Dedifferentiated amniotic fluid mesenchymal stem cell (primary cell): Measurements from ENCODE around the gene PPM1H.
A peak's percentile ranks its signal among the peaks of the same experiment; 100 is the strongest.
"Not testable (repeated sequence)": the region's sequence is repeated elsewhere in the genome, so short reads cannot be mapped to it uniquely, and the experiment has no call there.

Source experiments
- DNase-seq: peaks from one replicate; pipeline ENCODE4 v3.0.0-alpha.2; 2016; ENCODE audit errors: extremely low spot score

Gene PPM1H

GRCh38 chr12:62934799-62935674 lies at the start of gene PPM1H:
PPM1H (minus strand) TSS chr12:62935150; CDS start chr12:62934736, 414 bp downstream.
- DNase-seq, result peak; percentile 21

- DNase-seq, result no peak
Measured at GRCh38 chr12:62983594-62983993, 48.6 kb upstream of the PPM1H start.

- DNase-seq, result no peak
Measured at GRCh38 chr12:62978768-62979167, 43.8 kb upstream of the PPM1H start.

DNA sequence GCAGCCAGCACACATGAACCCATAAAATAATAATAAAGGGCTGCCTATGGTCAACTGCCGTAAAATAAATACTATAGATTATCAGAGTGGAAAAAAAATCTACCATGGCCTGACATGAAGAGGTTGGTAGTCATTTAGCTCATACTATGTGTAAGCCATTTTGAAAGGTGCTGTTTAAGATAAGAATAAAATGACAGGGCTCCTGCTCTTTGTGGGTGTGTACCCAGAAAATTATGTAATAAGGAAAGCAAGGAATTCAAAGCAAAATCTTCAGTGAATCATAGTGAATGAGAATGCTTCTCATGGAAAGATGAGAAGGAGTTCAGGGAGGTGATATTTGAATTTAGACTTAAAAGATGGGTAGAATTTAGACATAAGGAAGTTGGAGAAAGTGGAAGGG lies 42.9 kb upstream of the PPM1H start:
- DNase-seq, result no peak

DNA sequence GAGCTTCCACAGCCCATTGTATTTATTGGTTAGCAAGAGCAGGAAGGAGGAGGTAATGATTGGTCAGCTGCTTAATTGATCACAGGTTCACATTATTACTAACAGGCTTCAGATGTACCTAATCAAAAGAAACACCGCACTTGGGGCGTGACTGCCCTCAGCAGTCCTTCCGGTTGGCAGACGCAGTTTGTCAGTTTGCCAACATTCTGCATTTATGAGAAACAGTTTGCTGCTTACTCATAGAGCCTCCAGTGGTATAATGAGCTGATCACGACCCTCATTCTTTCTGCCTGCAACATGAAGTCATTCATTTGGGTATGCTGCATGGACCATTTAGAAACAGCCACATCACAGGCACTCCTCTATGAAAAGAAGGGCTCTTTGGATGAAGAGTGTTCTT lies 42.5 kb upstream of the PPM1H start:
- peak; percentile 22 for DNase-seq

DNA sequence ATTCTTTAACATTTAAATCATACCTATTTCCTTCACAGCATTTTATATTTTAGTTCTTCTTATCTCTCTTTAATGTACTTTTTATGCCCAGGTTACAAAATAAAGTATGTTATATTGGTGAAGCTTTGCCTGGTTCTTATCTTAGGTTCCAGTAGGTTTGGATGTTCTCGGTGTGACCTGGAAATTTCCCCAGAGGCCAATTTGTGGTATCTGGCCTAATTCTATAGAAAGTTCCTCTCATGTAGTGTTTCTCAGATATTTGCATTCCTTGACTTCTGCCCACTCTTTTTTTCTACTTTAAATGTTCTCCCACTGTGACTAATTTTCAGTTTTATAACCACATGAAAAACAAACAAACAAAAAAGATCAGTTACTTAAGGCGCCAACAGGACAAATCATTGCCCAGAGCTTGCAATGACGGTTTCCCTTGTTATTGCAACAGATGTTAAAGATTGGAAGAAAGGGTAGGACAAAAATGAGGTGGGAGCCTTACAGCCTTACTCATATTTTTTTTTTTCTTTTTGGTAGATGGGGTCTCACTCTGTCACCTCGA lies 41.2 kb upstream of the PPM1H start:
- no peak for DNase-seq

DNA sequence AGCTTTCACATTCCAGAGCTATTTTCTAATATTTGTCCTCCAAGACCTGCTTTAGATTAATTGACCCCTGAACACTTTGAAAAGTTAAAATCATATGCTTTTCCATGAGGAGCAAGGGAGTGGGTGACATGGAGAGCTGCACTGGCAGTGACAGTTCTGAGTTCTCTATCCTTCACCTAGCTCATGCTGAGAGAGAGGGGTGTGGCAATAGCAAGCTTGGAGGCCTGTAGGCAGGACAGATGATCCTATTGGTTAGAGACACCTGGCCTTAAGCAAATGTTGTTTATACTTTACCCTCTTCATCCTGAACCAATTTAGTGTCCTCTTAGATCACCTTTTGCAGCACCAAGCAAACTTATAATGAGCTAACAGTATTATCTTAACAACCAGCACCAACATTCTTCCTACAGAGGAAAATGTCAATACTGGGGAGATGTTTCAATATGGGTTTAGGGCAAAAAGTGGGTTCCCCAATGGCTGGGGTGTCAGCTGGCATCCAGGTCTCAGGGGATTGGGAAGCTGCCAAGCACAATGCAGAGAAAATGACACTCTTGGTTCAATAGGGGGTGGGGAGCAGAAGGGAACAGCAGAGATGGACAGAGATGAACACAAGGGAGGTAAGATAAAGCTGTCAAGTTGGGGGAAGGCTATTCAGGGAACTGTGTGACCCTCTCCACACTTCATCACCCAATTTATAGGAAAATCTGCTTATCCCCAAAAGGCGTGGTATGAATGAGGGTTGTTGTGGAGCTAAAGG lies 37.0 kb upstream of the PPM1H start:
- DNase-seq, result no peak

DNA sequence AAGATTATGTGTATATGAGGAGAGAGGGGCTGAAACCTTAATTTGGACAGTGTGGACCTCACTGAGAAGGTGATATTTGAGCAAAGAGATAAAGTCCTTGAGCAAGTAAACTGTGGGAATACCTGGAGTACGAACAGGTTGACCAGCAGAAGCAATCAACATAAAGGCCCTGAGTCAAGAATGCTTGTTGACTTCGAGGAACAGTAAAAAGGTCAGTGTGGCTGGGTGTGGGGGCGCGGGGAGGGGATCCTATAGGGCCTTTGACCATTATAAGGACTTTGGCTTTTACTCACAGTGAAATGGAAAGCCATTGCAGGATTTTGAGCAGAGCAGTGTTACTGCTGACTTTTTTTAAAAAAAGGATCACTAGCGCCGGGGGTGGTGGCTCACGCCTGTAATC lies 34.7 kb upstream of the PPM1H start:
- no peak for DNase-seq

- no peak for DNase-seq
Measured at GRCh38 chr12:62967701-62968100, 32.8 kb upstream of the PPM1H start.

DNA sequence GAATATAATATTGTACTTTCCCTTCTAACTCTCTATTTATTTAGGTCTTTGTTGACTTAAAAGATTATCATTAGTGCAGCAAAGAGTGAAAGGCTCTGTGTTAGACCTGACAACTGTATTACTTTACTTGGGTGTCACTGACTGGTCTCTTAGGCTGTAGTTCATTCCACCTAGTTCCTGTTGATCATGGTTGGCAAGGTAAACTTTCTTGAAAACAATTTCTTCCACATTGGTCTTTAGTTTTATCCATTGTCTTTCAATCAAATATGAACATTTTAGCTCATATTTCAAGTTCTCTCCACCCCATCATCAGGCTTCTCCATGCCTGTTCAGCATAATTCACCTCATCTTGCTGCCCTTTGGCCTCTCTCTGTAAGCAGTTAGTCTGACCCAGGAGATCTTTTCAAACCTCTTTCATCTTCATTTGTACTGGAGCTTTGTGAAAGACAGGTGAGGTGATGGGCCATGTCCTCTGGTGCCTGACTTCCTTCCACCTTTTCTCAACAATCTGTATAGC lies 32.1 kb upstream of the PPM1H start:
- no peak for DNase-seq

DNA sequence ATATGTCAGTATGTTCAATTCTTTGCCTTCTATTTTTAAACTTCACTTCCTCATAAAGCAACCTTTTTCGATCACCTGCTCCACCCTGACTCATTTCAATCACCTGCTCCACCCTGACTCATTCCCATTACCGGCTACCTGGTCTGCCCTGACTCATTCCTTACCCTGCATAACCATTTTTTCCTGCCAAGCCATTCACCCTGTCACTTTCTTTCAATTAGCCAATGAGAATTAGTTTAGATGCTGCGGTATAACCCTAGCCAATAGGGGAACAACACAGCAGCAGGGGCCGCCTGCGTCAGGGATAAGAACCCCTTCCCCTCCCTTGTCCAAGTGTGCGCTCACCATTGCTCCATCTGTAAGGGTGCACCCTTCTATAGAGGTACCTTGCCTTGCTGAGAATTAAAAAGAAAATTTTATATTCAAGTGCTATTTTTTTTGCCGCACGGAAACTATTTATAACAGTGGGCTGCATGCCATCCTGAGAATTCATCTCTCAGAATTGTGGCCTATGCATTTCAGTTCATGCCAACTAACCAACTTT lies 31.6 kb upstream of the PPM1H start:
- DNase-seq, result not testable (repeated sequence)

DNA sequence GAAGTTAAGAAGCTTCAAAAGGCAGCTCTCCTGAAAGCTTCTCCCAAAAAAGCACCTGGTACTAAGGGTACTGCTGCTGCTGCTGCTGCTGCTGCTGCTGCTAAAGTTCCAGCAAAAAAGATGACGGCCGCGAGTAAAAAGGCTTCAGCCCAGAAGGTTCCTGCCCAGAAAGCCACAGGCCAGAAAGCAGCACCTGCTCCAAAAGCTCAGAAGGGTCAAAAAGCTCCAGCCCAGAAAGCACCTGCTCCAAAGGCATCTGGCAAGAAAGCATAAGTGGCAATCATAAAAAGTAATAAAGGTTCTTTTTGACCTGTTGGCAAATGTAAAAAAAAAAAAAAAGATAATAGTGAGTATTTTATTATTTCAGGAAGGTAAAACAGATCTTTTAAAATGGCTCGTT lies 30.8 kb upstream of the PPM1H start:
- not testable (repeated sequence) for DNase-seq

DNA sequence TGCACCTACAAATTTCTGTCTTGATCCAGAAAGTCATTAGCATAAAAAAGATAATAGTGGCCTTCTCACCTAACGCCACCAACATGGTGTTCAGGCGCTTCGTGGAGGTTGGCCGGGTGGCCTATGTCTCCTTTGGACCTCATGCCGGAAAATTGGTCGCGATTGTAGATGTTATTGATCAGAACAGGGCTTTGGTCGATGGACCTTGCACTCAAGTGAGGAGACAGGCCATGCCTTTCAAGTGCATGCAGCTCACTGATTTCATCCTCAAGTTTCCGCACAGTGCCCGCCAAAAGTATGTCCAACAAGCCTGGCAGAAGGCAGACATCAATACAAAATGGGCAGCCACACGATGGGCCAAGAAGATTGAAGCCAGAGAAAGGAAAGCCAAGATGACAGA lies 30.3 kb upstream of the PPM1H start:
- DNase-seq, result not testable (repeated sequence)

DNA sequence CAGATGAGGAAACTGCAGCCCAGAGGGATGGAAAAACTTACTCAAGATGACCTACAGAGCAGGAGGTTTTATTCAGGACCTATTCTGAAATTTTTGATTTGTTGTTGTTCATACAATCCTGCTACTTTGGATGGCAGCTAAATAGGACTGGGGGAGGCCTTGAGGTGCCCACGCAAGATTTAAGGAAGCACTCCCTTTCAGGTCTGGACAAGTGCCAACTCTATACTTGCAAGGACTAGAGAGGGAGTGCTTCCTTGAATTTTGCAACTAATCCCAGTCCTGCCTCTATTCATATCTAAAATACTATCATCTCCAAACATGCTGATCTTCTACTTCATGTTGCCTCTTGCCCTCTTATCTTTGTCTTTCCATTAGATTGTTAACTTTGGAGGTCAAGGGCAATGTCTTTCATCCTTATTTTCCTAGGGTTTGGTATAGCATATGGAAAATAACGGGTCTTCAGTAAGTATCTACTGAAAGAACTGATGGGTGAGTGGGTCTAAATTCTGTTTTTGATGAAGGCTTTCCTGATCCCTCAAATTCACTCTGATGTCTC lies 28.6 kb upstream of the PPM1H start:
- no peak for DNase-seq

DNA sequence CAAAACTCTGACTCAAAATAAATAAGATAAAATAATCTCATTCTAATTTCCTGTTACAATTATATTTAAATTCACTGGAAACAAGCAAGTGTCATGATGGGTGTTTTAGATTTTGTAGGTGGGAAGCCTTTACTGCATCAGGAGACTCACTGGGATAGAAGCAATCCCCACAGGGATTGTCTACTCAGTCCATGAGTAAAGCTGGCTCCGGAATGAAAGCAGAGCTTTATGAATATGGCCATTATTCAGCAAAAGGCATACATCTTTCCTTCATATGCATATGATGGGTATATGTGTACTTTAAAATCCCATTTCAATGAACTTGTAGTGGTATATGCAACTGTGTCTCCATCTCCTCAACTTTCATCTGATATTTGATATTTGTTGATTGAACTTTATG lies 25.4 kb upstream of the PPM1H start:
- no peak for DNase-seq

DNA sequence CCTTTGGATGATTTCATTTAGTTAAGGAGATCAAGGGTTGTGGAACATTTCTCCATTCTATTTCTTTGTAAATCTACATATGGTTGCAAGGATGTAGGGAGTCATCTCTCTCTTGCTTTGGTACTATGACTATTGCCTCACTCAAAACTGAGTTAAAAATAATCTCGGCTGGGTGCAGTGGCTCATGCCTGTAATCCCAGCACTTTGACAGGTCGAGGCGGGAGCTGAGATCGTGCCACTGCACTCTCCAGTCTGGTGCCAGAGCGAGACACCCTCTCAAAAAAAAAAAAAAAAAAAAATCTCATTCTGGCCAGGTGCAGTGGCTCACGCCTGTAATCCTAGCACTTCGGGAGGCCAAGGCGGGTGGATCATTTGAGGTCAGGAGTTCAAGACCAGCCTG lies 24.8 kb upstream of the PPM1H start:
- DNase-seq, result no peak

GRCh38 chr12:62957233-62957953 lies 22.4 kb upstream of the PPM1H start:
- DNase-seq, result peak; percentile 65

DNA sequence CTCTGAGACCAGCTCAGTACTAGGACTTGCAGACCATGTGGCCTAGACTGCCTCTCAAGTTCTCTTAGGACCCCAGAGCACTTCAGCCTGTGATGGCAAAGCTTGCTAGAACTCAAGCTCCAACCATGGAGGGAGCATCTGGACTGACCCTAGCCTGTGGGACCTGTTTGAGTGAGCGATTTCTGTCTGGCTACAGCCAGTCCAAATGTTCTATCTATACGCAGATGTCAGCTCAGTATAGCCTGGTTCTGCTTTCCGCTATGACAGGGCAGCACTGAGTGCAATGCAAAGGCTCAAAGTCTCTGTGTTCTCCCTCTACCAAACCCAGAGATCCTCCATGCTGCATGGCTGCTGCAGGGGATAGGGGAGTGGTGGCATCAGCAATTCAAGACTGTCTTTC lies 20.7 kb upstream of the PPM1H start:
- no peak for DNase-seq

- DNase-seq, result no peak
Measured at GRCh38 chr12:62950317-62950716, 15.4 kb upstream of the PPM1H start.

GRCh38 chr12:62948123-62948522 lies 13.2 kb upstream of the PPM1H start:
- DNase-seq, result no peak

DNA sequence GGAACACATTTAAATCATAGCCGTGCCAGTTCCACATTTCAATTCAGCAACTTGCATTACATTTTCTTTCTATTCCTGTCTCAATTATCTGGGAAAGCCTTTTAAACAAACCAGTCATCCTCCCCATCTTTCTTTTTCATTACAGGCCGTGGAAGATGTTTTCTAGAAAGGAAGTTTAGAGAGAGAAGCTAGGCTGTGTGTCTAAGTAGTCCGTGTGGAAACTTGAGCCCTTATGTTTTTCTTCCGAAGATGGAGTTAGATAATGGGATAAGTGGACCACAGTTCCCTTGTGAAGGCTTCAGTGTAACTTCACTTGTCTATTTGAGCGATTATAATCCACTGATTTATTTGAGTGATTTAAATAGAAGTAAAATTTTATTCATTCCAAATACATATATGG lies 12.4 kb upstream of the PPM1H start:
- DNase-seq, result no peak
